Colonic mucosa (tissue), 4 donors: ENCODE measurements around the gene TK1. TPM values are rescaled to one million over a fixed set of nuclear protein-coding genes. Genes with fewer than 3 reads are reported as not detected.

ENCODE experiments used
- DNase-seq: peaks from one replicate; pipeline ENCODE4 v3.0.0-alpha.2; 2020
- H3K27ac ChIP-seq: fragments of 200-600 bp; one replicate; pipeline ENCODE4 v1.8.0; 2021
- H3K27me3 ChIP-seq: fragments of 200-600 bp; one replicate; pipeline ENCODE4 v1.8.0; 2021
- H3K36me3 ChIP-seq: fragments of 200-600 bp; one replicate; pipeline ENCODE4 v1.8.0; 2021
- H3K4me1 ChIP-seq: fragments of 200-600 bp; one replicate; pipeline ENCODE4 v1.8.0; 2021; ENCODE audit warnings: mild to moderate bottlenecking
- H3K4me3 ChIP-seq: fragments of 200-600 bp; one replicate; pipeline ENCODE4 v1.8.0; 2021
- H3K9ac ChIP-seq, 2 donors: one replicate each; pipeline ENCODE4 v1.7.0; 2013; ENCODE audit warnings: control low read depth in 2 of 2, low read depth in 2 of 2, low read length in 2 of 2
- H3K9me3 ChIP-seq: fragments of 200-600 bp; one replicate; pipeline ENCODE4 v1.8.0; 2021
- intact Hi-C: fragments of 100-400 bp; cut with DNase I; formaldehyde crosslinking; loops from one replicate; pipeline ENCODE4 v1.14.1; 2022
- total RNA-seq, 2 donors: library from RNA; stranded (reverse); fragmentation: NEBNext Ultra II Directional in 1 of 2; extraction: Animal tissue kit (Norgen Biotek cat#: 25700) in 1 of 2; gene quantifications; one replicate each; pipeline ENCODE4 v1.2.1, GENCODE V29; 2021
- TF ChIP-seq, protein P1 (sequence below): fragments of 200-600 bp; IDR thresholded peaks from one replicate; pipeline ENCODE4 v1.8.0; 2022; ENCODE audit warnings: antibody characterized with exemption, mild to moderate bottlenecking
- donor health status: healthy.
- donor health status: DM: no; HTN: no; CAD: no.
- donor health status: DM: no; HTN: no; CAD: no.

TK1 gene
- total RNA-seq, 2 donors from 2014 or later = 37.7 to 135 TPM

GRCh38 chr17:78210111-78210510, 23.3 kb upstream of the TK1 start:
- Histone ChIP-seq H3K4me3 (no peak overlapping the region), H3K36me3 (no peaks in the 10 kb centered on the region), H3K4me1 (peaks cover 9% of the 10 kb centered on the region), H3K9ac (no peak overlapping the region), H3K27ac (no peak overlapping the region), H3K27me3 (no peaks in the 10 kb centered on the region), H3K9me3 (no peaks in the 10 kb centered on the region)
- intact Hi-C loops = no loop called here
- TF ChIP-seq, protein P1, sequence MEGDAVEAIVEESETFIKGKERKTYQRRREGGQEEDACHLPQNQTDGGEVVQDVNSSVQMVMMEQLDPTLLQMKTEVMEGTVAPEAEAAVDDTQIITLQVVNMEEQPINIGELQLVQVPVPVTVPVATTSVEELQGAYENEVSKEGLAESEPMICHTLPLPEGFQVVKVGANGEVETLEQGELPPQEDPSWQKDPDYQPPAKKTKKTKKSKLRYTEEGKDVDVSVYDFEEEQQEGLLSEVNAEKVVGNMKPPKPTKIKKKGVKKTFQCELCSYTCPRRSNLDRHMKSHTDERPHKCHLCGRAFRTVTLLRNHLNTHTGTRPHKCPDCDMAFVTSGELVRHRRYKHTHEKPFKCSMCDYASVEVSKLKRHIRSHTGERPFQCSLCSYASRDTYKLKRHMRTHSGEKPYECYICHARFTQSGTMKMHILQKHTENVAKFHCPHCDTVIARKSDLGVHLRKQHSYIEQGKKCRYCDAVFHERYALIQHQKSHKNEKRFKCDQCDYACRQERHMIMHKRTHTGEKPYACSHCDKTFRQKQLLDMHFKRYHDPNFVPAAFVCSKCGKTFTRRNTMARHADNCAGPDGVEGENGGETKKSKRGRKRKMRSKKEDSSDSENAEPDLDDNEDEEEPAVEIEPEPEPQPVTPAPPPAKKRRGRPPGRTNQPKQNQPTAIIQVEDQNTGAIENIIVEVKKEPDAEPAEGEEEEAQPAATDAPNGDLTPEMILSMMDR = no peak
- DNase-seq = no peak

DNA sequence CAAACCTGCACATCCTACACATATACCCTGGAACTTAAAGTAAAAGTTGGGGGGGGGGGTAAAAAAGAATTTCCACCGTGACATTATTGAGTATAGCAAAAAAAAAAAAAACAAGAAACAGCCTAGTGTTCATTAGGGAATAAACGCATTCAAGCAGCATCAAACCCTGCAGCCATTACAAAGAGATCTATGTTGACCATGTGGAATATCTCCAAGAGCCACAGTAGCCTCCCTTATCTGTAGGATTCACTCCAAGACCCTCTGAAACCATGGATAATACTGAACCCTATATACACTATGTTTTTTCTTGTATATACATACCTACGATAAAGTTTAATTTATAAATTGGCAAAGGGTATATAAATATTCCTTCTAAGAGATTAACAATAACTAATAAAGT, 21.6 kb upstream of the TK1 start:
- Histone ChIP-seq H3K36me3 (no peaks in the 10 kb centered on the region), H3K27me3 (no peaks in the 10 kb centered on the region), H3K4me3 (no peak overlapping the region), H3K27ac (no peak overlapping the region), H3K4me1 (no peaks in the 10 kb centered on the region), H3K9me3 (no peaks in the 10 kb centered on the region), H3K9ac (no peak overlapping the region)
- intact Hi-C loops = no loop called here
- TF ChIP-seq, protein P1 = no peak
- DNase-seq = no peak

DNA sequence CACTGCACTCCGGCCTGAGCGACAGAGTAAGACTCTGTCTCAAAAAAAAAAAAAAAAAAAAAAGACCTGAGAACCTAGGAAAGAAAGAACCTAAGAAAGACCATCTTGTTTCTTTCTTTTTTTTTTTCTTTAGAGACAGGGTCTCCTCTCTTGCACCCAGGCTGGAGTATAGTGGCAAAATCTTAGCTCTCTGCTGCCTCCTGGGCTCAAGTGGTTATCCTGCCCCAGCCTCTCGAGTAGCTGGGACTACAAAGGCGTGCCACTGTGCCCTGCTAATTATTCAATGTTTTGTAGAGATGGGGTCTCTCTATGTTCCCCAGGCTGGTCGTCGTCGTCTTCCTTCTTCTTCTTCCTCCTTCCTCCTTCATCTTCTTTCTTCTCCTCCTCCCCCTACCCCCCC, 19.4 kb upstream of the TK1 start:
- Histone ChIP-seq H3K9ac (no peak overlapping the region), H3K9me3 (no peaks in the 10 kb centered on the region), H3K27me3 (no peaks in the 10 kb centered on the region), H3K4me1 (no peaks in the 10 kb centered on the region), H3K27ac (no peak overlapping the region), H3K4me3 (no peak overlapping the region), H3K36me3 (no peaks in the 10 kb centered on the region)
- DNase-seq = no peak
- intact Hi-C loops = no loop called here
- TF ChIP-seq, protein P1 = no peak

DNA sequence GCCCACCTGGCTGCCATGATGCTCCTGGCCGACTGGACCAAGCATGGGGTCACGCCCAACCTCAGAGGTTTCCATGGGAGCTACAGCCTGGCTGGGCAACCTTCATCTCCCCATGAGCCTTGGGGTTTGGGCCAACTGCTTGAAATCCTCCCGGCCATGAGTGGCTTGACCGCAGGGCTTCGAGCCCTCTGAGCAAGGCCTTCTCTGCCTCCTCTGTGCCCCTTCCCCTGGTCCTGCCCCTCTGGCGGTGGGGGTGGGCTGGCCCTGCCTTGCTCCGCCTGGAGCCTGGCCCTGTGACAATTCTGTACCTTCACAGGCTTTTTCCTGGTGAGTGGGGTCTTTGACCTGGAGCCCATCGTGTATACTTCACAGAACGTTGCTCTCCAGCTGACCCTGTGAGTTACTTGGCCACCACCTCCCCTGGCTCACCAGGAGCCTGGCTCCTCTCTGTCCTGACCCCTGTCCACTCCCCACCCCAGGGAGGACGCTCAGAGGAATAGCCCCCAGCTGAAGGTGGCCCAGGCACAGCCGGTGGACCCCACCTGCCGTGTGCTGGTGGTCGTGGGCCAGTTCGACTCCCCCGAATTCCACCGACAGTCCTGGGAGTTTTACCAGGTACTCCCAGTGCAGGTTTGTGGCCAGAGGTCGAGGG, 18.4 kb upstream of the TK1 start:
- Histone ChIP-seq H3K27me3 (no peaks in the 10 kb centered on the region), H3K4me1 (no peaks in the 10 kb centered on the region), H3K9ac (no peak overlapping the region), H3K9me3 (no peaks in the 10 kb centered on the region), H3K36me3 (no peaks in the 10 kb centered on the region), H3K27ac (no peak overlapping the region), H3K4me3 (no peak overlapping the region)
- no peak for DNase-seq
- intact Hi-C loops = no loop called here
- TF ChIP-seq, protein P1 = no peak

DNA sequence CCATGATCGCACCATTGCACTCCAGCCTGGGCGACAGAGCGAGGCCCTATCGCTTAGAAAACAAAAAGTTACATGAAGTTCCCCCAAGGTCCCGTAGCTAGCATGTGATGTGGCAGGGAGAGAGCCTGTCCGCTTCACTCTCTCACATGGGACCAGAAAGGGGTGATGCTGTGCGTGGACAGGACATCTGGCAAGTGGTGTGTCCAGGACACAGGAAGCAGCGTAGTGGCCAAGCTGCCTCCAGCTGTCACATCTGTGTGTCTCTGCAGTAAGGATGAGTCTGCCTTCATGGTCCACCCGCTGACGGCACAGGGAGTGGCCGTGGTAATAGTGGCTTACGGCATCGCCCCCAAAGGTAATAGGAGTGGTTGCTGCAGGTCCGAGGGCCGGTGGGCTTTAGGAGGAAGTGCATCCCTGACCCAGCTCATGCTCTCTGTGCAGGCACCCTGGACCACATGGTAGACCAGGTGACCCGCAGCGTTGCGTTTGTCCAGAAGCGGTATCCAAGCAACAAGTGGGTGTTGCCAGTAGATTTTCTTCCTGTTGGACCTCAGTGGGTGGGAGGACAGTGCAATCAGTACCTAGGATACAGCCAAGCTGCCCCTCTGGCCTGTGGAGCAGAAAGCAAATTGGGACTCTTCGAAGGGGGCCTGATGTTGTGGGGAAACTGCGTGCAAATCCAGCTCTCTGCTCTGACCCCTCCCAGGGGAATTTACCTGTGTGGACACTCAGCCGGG, 17.7 kb upstream of the TK1 start:
- no peak overlapping the region for H3K9ac ChIP-seq
- no peaks in the 10 kb centered on the region for H3K36me3 ChIP-seq
- intact Hi-C loops = no loop called here
- H3K27me3 ChIP-seq = no peaks in the 10 kb centered on the region
- no peak for DNase-seq
- H3K9me3 ChIP-seq = no peaks in the 10 kb centered on the region
- TF ChIP-seq, protein P1 = no peak
- no peak overlapping the region for H3K27ac ChIP-seq
- H3K4me3 ChIP-seq = no peak overlapping the region
- peaks cover 3% of the 10 kb centered on the region for H3K4me1 ChIP-seq
